Measurements from ENCODE around the gene FAM174B. TPM values are rescaled to one million over a fixed set of nuclear protein-coding genes. Genes with fewer than 3 reads are reported as not detected.

The FAM174B gene
- total and polyA plus RNA-seq, 10 of the 15 experiments (the other 5 are each of a cell fraction or from before 2014, with no cell fraction given): 0.71 to 15.9 (median 4.2) TPM

DNA sequence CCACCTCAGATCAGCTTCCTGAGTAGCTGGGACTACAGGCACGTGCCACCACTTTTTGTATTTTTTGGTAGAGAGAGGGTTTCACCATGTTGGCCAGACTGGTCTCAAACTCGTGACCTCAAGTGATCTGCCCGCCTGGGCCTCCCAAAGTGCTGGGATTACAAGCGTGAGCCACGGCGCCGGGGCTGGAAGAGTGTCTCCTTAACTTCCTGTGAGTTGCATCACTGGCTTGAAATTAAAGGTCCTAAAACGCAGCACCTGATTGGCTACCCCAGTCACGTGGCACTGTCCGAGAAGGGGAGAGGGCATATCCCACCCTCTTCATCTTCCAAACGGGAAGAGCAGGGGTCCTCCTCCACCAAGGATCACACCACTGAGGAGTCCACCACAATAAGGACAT, 5.5 kb upstream of the FAM174B start:
- TF ChIP-seq, protein P1, sequence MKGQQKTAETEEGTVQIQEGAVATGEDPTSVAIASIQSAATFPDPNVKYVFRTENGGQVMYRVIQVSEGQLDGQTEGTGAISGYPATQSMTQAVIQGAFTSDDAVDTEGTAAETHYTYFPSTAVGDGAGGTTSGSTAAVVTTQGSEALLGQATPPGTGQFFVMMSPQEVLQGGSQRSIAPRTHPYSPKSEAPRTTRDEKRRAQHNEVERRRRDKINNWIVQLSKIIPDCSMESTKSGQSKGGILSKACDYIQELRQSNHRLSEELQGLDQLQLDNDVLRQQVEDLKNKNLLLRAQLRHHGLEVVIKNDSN (IDR thresholded peaks at IDR 0.05; ENCODE audit: borderline replicate concordance, extremely low read length, insufficient read depth, low read depth, low read length): peak; percentile 36
- TF ChIP-seq, protein P2, sequence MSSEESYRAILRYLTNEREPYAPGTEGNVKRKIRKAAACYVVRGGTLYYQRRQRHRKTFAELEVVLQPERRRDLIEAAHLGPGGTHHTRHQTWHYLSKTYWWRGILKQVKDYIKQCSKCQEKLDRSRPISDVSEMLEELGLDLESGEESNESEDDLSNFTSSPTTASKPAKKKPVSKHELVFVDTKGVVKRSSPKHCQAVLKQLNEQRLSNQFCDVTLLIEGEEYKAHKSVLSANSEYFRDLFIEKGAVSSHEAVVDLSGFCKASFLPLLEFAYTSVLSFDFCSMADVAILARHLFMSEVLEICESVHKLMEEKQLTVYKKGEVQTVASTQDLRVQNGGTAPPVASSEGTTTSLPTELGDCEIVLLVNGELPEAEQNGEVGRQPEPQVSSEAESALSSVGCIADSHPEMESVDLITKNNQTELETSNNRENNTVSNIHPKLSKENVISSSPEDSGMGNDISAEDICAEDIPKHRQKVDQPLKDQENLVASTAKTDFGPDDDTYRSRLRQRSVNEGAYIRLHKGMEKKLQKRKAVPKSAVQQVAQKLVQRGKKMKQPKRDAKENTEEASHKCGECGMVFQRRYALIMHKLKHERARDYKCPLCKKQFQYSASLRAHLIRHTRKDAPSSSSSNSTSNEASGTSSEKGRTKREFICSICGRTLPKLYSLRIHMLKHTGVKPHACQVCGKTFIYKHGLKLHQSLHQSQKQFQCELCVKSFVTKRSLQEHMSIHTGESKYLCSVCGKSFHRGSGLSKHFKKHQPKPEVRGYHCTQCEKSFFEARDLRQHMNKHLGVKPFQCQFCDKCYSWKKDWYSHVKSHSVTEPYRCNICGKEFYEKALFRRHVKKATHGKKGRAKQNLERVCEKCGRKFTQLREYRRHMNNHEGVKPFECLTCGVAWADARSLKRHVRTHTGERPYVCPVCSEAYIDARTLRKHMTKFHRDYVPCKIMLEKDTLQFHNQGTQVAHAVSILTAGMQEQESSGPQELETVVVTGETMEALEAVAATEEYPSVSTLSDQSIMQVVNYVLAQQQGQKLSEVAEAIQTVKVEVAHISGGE (CRISPR knock-in tag; IDR thresholded peaks at IDR 0.05): no peak
- H3K4me3 ChIP-seq: no peak overlapping the region
- no peak overlapping the region for H2AFZ ChIP-seq (ENCODE audit: control insufficient read depth, low read depth, low read length)
- ATAC-seq (no peak), DNase-seq (ENCODE audit: low read depth, low spot score) (no peak), FAIRE-seq (no peak)
- RAD21 ChIA-PET (ENCODE audit: unreplicated experiment): no interaction called here
- CTCF ChIA-PET: no interaction called here
- intact Hi-C loops (cut with micrococcal nuclease; ENCODE audit: unreplicated experiment) (loop anchor here (10.0 kb wide), 1 partner anchor 254 kb away; no protein-coding TSS in a partner anchor), in situ Hi-C loops (cut with MboI) (no loop called here)
- H3K27ac ChIP-seq (ENCODE audit: control insufficient read depth, insufficient read depth): no peak overlapping the region
- 65% methylated on average over 11 of the region's 11 CpGs for WGBS (ENCODE audit: insufficient coverage, insufficient replicate concordance, low lambda C conversion rate, missing lambda C conversion rate)
- H3K9ac ChIP-seq (ENCODE audit: control insufficient read depth, insufficient read depth, low read length): no peak overlapping the region
- no peaks in the 10 kb centered on the region for H3K79me2 ChIP-seq (ENCODE audit: control insufficient read depth, insufficient read depth, low read length)
- H3K36me3 ChIP-seq (ENCODE audit: control insufficient read depth in 2 of 2, insufficient read depth in 2 of 2, low read length in 1 of 2): no peaks in the 10 kb centered on the region
- no peaks in the 10 kb centered on the region for H4K20me1 ChIP-seq (ENCODE audit: control insufficient read depth, insufficient read depth)
- no peak overlapping the region for H3K4me2 ChIP-seq (ENCODE audit: control insufficient read depth, insufficient read depth)
- SMC1A ChIA-PET (ENCODE audit: uncharacterized antibody, unreplicated experiment): no interaction called here
- POLR2A ChIA-PET: no interaction called here
- no peaks in the 10 kb centered on the region for H3K27me3 ChIP-seq (replicated peaks in 1 of 2; ENCODE audit: control insufficient read depth in 2 of 2, insufficient read depth in 2 of 2, low read length in 1 of 2)
- no peaks in the 10 kb centered on the region for H3K9me3 ChIP-seq (replicated peaks; ENCODE audit: control insufficient read depth, insufficient read depth, low read length)
- peaks cover 32% of the 10 kb centered on the region for H3K4me1 ChIP-seq (ENCODE audit: control insufficient read depth, insufficient read depth, low read length)
- BruUV-seq (replicated peaks): no TSS peak
